Stimulated activated CD8-positive, alpha-beta memory T cell treated with anti-CD3 and anti-CD28 coated beads, Interleukin-4, amount 100 ng/mL, for 24 hours (primary cell): ENCODE measurements around the gene SLC9B1.
"Not testable (repeated sequence)": the region's sequence is repeated elsewhere in the genome, so short reads cannot be mapped to it uniquely, and the experiment has no call there.

ENCODE experiments used
- DNase-seq: peaks from one replicate; pipeline ENCODE4 v3.0.0-alpha.2; 2020; ENCODE audit warnings: low read depth

The SLC9B1 gene

GRCh38 chr4:103011378-103012025 is 8.0 kb downstream of the SLC9B1 start:
- DNase-seq, result no peak

GRCh38 chr4:103010804-103011203 is 8.7 kb downstream of the SLC9B1 start:
- no peak for DNase-seq

- DNase-seq, result no peak
These were observed 10.4 kb downstream of the SLC9B1 start for GRCh38 chr4:103008875-103009729.

- DNase-seq, result no peak
These were observed 17.0 kb downstream of the SLC9B1 start for GRCh38 chr4:103002551-103002950.

GRCh38 chr4:102994803-102995202 is 24.7 kb downstream of the SLC9B1 start:
- no peak for DNase-seq

- DNase-seq, result not testable (repeated sequence)
These were observed 25.5 kb downstream of the SLC9B1 start for GRCh38 chr4:102993985-102994384.

DNA sequence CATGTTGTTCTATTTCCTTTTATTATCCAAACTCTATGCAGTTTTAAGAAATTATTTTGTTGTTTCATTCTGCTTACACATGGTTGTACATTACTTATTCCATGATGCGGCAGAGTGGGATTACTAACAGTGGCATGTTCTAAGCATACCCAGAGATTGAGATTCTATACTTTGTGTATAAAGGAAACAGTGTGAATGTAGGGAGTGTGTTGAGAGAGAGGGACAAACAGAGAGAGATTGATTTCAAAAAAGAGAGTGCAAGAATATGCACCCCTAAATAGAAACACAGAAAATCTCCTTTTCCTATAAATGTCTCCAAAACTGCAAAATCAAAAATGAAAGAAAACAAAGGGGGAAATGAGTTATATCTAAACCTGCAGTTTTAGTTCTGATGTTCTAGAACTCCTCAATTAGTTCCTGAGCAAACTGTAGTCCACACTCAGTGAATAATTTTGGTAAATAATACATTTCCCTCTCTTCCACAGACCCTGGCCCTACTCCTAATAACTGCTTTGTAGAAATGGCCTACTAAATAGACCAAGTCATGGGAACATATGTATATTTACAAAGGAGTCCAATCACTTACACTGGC is 31.0 kb downstream of the SLC9B1 start:
- DNase-seq, result no peak

- no peak for DNase-seq
These were observed 38.5 kb downstream of the SLC9B1 start for GRCh38 chr4:102981005-102981404.

DNA sequence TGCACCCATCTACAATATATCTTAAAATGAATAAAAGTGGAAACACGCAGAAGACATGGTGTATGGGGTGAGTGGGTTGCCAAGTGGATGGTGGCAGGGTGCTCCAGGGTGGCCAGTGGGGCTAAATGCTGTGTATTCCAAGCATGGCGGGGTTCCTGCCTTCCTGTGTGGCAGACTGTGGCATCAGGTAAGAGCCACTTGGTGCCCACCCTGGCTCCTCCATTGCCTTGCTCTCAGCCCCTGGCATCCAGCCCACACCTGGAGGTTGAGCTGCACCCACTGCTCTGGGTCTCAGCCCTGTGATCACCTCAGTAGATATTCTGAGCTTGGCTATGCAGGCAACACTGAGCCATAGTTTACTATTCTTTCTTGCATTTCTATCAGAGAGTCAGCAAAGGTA is 57.7 kb downstream of the SLC9B1 start:
- not testable (repeated sequence) for DNase-seq

- no peak for DNase-seq
These were observed 60.0 kb downstream of the SLC9B1 start for GRCh38 chr4:102959496-102959895.

DNA sequence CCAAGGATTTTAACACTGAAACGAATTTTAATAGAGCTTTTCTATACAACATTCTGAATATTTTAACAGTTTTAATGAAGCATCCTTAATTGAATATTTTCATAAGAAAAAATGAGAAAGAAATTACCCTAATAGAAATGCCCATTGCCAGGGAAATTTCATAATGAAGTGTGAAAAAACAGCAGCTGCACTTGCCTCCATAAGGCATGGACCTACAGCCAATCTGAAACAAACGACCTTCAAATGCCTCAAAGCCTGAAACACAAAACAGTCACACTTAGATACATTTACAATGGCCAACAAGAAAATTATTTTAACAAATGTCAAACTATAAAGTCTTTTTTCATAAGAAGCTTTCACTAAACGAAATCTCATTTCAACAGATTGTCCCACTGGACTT is 74.4 kb downstream of the SLC9B1 start:
- DNase-seq, result no peak

DNA sequence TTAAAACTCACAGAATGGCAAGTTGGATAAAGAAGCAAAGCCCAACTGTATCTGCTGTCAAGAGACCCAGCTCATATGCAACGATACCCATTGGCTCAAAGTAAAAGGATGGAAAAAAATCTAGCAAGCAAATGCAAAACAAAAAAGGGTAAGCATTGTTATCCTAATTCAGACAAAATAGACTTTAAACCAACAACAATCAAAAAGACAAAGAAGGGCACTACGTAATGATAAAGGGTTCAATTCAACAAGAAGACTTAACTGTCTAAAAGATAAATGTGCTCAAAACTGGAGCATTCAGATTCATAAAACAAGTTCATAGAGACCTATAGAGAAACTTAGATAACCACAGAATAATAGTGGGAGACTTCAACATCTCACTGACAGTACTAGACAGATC is 81.4 kb downstream of the SLC9B1 start:
- not testable (repeated sequence) for DNase-seq

- DNase-seq, result no peak
These were observed 83.8 kb downstream of the SLC9B1 start for GRCh38 chr4:102935716-102936115.

DNA sequence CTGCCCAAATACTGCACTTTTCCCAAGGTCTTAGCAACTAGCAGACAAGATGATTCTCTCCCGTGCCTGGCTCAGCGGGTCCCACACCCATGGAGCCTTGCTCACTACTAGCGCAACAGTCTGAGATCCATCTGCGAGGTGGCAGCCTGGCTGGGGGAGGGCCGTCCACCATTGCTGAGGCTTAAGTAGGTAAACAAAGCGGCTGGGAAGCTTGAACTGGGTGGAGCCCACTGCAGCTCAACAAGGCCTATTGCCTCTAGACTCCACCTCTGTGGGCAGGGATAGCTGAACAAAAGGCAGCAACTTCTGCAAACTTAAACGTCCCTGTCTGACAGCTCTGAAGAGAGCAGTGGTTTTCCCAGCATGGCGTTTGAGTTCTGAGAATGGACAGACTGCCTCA is 99.8 kb downstream of the SLC9B1 start:
- not testable (repeated sequence) for DNase-seq

- no peak for DNase-seq
These were observed 100.6 kb downstream of the SLC9B1 start for GRCh38 chr4:102918859-102919258.

- no peak for DNase-seq
These were observed 117.7 kb downstream of the SLC9B1 start for GRCh38 chr4:102901804-102902203.

GRCh38 chr4:102897610-102898009 is 121.9 kb downstream of the SLC9B1 start:
- not testable (repeated sequence) for DNase-seq

GRCh38 chr4:102896547-102896946 is 123.0 kb downstream of the SLC9B1 start:
- DNase-seq, result not testable (repeated sequence)

GRCh38 chr4:102889866-102890265 is 129.6 kb downstream of the SLC9B1 start:
- DNase-seq, result not testable (repeated sequence)

DNA sequence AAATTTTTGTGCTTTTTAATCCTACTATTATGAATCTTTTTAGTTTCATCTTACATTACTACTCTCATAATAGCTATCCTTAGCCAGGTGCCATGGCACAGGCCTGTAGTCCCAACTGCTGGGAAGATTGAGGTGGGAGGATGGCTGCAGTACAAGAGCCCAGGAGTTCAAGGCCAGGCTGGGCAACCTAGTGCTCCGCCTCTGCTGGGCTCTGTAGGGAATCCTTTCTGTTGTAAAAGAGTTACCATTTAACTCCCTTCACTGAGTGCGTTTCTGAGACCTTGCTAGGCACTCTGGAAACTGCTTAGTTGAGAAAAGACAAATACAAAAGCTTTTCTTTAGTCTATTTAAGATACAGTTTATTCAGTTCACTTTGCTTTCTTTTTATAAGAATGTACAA is 130.9 kb downstream of the SLC9B1 start:
- not testable (repeated sequence) for DNase-seq

- no peak for DNase-seq
These were observed 136.2 kb downstream of the SLC9B1 start for GRCh38 chr4:102883278-102883677.

DNA sequence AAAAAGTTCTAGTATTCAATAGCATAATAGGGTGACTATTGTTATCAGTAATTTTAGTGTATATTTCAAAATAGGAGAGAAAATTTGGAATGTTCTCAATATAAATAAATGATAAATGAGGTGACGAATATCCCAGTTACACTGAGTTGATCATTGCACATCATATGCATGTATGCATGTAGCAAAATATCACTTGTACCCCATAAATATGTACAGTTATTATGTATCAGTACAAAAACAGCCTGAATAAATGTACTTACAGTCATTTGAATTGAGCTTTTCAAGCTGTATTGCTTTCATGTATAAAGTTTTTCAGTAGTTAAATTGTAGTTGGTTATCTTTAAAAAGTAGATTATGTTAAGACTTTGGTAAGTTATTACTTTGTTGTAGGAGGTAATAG is 138.2 kb downstream of the SLC9B1 start:
- DNase-seq, result no peak

- no peak for DNase-seq
These were observed 140.6 kb downstream of the SLC9B1 start for GRCh38 chr4:102878901-102879300.
